Inflammatory macrophage treated with lipopolysaccharide for 1 hour (primary cell): ENCODE measurements around the gene RFX2.
"Not testable (repeated sequence)": the region's sequence is repeated elsewhere in the genome, so short reads cannot be mapped to it uniquely, and the experiment has no call there.

ENCODE experiments used
- DNase-seq, 2 donors: peaks; one replicate each; pipeline ENCODE4 v3.0.0-alpha.2; 2020 to 2022

The RFX2 gene

DNA sequence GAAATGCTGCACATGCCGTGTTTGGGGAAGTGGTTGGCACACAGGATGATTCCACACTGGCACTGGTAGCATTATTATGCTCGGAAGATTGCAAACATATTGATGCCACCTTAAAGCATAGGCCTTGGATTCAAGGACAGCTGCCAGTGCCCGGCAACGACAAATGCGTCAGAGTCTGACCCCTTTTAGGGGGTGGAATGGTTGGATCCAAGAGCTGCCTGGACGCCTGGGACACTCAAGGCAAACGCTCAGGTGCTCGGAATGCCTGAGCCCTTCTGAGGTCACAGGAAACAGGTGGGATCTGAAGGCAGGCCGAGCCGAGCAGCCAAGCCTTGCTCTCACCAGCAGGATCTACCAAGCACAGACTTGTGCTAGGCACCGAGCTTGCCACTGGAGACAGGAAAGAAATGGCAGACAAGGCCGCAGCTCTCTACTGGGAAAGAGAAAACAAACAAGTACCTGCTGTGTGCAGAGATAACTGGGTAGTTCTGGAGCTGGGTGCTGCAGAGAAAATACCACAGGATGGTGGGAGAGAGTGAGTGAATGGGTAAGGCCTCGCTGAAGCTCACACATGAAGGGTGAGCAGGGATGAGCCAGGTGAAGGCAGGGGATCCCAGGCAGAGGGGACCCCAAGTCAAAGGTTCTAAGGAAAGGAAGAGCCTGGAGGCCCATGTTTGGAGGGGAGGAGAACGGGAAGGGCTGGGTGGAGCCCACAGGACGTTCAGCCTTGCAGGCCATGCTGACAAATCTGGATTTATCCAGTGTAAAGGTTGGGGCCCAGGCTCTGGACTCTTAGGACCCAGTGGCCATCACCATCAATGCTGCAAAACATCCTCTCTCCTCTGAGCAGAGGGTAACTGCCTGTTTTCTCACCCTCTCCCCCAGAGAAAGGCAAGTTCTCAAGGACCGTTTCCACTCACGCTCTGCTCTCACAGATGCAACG is 141.6 kb downstream of the RFX2 start:
- DNase-seq: no peak

DNA sequence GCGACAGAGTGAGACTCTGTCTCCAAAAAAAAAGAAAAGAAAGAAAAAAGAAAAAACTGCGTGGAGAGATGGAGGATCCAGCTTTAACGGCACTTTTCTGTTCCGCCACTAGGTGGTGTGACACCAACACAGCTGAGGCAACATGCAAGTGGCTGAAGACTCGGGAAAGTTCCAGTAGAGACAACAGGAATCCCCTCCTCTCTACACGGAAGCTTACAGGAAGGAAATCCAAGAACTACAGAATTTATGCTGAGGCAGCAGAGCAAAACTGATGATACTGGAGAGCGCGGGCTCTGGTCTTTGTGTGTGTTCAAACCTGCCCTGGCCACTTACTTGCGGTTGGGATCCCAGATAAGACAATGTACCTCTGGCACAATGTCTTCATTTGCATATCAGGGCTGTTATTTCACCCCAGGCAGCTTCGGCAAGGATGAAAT is 142.3 kb downstream of the RFX2 start:
- peak; percentile 78 to 79 for DNase-seq

DNA sequence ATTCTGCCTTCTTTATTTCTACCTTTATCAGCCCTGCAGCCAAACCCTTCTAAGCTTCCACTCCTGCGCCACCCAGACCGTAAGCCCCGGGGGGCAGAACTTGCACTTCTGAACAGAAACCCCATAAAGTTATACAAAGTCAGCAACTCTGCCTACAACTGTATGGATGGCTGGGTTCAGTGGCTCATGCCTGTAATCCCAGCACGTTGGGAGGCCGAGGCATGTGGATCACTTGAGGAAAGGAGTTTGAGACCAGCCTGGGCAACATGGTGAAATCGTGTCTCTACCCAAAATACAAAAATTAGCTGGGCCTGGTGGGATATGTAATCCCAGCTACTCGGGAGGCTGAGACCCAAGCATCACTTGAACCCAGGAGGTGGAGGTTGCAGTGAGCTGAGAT is 142.7 kb downstream of the RFX2 start:
- DNase-seq: no peak

DNA sequence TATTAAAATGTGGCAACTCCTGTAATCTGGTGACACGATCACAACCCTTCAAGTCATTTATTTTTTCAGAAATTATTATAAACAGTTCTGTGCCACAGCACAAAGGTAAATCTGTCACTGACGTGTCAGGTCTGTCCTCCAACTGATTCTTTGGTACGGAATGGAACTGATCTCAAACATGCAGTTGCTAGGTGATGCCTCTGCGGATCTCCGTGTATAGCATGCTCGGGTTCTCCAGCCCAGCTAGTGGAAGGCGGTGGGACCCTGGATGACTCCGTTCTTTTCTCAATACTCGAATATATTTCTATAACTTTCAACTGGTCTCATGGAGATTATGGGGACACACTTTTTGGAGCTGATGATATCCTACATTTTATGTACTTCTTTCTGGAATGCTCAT is 143.4 kb downstream of the RFX2 start:
- no peak for DNase-seq

DNA sequence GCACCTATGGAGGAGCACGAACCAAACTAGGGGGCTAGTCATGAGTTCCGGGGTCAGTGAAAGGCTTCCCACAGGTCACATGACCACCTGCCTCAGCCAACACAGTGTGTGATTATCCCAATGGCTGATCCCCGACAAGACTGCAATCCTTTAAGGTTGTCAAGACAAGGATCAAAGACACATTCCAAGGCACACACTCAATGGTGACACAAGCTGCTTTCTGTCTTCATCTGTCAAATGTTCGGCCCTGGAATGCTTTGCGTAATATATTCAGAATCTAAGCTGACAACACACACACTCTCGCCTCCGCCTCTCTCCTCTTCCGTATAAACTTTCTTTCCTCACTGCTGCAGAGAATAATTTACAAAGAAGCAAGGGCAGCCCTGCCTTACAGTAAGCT is 144.1 kb downstream of the RFX2 start:
- DNase-seq: no peak

DNA sequence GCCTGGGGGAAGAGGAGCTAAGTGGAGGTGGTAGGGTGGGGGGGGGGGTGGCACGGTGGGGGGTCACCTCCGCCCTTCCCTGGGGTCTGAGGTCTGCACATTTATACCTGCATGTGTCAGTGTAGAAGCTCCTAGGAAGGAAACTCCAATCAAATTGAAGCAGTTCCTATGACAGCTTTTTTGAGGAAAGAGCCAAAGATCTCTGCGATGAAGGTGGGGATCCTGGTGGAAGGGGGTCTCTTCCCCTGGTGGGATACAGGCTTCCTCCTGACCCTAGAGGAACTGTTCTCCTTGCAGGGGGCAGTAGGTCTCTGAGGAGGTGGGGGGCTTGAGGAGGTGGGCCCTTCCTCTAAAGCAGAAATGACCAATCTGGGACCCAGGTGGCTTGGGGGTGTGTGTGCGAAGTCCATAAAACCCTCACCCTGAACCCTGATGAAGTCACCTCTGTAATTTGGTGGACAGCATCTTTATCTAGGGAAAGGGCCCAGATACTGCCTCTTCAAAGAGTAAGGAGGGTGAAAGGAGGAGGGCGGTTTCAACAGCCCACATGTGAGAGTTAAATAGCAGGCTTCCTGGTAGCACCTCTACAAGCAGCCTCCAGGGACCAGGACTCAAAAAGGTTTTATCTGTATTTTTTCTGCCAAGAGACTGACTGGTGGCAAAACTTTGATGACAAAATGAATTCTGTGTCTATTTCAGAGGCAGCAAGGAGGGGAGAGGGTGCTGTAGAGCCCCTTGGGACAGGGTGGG is 145.3 kb downstream of the RFX2 start:
- DNase-seq: no peak

DNA sequence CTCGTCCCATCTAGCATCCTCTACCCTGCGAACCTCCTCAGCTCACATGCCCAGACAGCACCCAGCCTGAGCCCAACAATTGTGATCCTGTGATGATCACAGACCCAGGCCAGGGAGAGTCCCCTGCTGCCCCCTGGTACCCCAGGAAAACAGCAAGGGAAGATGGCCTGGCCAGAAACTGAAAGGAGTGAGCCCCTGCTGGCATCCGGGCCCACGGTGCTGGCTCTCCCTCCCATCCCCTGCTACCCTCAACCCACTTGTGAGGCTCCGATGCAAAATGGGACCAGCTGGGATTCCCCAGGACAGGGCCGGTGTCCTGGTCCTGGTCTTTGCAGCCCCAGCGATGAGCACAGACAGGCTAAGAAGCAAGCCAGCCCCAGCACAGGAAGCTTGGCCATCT is 146.4 kb downstream of the RFX2 start:
- no peak for DNase-seq

DNA sequence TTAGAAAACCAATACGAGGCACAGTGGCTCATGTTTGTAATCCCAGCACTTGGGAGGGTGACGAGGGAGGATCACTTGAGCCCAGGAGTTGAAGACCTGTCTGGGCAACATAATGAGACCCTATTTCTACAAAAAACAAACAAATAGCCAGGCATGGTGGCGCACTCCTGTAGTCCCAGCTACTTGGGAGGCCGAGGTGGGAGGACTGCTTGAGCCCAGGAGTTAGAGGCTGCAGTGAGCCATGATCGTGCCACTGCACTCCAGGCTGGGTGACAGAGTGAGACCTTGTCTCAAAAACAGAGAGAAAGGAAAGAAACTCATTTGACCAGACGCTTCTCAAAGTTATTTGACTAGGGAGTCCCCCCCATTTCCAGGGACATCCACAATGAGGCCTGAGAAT is 147.0 kb downstream of the RFX2 start:
- not testable (repeated sequence) for DNase-seq

DNA sequence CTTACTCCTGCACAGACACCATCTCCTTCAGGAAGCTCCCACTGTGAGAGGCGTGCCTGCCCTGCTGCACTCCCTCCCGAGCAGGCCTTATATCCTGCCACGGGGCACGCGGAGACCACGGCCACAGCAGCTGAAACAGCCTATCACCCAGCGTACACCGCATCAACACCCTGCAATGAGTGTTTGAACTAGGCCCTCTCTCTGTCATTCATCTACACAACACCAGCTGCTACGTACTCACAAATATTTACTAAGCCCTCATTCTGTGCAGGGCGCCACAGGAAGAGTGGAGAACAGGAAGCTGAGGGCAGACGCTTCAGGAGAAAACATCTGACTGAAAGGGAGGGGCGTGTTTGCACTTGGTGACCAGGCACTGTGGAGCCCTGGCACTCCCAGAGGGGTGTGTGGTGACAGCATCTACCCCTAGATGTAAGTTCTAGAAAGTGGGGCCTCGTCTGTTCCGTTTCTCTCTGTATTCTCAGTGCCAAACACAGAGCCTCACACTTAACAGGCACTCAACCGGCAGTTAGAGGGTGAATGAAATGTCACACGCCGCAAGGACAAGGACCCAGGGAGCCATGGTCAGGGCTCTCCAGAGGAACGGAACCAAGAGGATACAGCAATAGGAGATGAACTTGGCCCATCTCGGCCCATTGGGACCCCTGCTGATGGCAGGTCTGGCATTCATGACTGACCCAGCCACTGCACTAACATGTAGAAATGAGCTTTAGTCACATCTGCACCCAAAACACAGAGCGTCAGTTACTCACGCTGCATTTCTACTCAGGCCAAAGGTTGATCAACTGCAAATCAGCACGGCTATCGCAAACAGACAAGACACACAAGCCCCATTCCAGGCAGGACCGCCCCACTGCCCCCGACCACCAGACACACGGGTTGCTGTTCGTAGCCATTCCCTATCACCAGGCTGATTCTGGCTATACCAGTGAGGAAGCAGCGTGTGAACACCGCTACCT is 148.0 kb downstream of the RFX2 start:
- peak; percentile 50 to 58 for DNase-seq

DNA sequence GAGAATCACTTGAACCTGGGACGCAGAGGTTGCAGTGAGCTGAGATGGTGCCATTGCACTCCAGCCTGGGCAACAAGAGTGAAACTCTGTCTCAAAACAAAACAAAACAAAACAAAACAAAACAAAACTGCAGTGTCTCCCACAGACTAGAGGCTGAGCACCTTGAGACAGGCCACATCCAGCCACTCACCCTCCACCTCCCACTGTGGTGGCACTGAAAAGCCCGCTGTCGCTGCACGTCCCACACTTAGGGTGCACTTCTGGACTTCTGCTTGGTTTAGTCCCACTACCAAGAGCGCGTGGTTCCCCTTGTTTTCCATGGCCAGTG is 148.7 kb downstream of the RFX2 start:
- DNase-seq: not testable (repeated sequence)

DNA sequence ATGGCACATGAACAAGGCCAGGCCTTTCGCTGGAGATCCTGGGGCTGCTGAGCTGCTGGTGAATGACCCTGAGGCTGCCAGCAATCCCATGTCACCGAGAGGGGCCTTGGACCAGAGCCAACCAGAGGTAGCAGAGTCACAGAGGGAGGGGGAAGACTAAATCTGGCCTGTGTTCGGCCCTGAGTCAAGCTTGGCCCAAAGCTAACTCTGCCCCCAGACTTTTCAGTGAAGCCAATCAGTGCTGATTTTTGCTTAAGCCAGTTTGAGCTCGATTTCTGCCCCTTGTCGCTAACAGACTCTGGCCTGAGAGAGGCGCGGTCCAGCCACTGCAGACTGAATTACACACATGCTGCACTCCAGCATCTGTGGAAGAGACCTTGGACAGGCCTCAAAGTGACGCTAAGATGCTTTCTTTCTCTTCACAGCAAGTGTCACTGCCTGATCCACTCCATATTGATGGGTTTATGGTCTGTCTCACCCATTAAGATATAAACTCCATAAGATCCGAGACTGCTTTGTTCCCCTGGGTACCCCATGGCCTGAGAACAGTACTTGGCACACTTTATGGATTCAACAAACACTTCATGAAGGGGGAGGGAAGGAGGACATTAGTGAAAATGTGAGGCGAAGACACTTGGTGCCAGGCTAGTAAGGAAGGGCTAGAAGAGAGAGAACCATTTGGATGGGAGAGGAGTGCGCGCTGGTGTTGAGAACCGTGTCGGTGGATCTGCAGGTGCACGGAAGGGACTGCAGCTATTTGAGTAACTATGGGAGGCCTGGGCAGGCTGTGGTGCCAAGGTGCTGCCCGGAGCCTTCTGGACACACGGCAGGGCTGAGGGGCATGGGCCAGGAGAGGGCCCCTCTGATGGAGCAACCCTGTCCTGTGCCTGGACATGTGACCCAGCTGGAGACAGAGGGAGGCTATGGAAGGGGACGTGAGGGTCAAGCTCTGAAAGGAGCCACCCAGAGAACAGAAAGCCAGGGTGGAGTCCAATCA is 150.0 kb downstream of the RFX2 start:
- DNase-seq: no peak

DNA sequence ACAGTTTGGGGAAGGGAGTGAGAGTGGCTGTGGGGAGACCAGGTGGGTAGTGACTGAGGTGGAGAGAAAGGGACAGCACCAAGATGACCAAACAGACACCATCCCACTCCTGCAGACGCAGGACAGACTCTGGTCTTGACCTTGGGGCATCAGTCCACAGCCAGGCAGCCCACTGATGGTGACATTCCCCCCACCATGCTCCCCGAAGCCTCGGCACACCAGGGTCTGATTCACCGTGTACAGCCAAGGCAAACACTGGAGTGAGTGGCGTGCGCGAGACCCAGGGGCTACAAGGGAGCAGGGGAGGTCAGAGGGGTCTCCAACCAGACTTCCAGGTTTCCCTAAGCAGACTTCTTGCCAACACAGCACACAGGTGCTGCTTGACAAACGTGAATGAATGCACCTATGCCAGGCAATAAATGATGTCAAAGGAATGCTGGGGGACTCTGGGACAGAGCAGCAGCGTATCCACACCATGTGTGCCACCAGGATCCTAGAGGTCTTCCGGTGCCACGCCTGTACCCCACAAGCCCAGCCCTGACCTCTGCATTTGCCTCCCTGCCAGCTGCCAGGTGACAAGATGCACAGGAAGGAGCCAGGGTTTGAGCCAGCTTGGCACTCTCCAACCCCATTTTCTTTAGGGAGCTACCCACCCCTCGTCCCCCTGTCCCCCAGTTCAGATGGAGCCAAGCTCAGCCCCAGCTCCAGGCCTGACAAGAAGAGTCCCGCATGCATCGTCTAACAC is 150.9 kb downstream of the RFX2 start:
- no peak for DNase-seq

DNA sequence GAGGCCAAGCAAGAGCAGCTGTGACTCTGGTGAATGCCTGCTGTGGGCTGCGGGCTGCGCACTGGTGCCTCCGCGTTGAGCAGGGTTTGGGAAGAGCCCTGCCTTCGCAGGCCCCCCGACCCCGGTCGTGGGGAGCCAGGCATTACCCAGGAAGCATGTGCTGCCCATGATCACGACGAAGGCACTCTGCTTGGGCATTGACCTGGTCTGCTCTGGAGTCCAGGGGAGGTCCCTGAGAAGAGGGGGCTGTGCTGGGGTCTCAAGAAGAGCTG is 151.5 kb downstream of the RFX2 start:
- DNase-seq: no peak

DNA sequence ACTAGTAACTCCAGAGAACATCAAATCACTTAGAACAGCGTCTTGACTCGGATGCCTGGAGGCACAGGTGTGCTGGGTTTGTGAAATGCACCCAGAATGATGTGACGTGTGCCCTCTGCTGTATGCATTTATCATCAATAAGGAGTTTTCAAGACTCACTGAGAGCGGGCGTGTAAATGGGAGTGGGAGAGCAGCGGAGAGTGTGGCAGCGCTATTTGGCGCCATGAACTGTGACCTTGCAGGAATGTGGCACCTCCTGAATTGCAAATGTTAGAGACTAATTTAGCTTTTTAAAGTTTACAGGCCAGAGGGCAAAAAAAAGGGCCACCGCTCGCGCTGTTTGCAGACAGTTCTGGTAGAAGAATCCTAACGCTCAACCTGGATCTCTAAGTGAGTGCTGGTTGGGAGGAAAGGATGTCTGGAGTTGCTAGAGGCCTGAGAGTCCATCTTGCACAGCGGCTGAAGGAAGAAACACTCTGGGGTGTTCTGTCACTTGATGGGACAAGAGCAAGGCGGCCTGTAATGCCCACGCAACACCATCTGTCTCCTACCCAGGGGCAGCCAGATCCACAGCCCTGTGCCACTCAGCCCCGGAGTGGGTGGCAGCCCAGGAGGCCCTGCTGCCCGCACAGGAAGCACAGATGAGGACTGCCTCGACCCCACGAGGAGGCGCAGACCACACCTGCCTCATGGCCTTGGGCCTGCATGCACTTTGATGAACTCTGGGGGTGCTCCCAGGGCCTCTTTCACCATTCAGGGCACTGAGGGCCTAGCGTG is 152.0 kb downstream of the RFX2 start:
- no peak for DNase-seq

DNA sequence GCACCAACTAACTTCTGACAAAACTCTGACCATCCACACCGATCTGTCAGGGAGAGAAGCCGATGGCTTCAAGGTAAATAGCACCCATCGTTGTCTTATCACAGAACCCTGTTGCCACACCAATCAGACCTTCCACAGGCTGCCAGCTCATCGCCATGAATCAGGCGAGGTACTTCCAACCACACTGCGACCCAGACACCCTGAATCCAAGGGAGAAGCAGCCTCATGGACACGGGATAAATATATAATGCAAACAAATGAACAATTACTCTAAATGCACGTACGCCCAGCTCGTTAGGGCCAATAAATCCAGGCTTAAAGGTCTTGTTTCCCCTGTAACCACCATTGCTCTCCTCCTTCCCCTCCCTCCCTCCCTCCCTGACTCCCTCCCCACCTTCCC is 153.1 kb downstream of the RFX2 start:
- DNase-seq: no peak

DNA sequence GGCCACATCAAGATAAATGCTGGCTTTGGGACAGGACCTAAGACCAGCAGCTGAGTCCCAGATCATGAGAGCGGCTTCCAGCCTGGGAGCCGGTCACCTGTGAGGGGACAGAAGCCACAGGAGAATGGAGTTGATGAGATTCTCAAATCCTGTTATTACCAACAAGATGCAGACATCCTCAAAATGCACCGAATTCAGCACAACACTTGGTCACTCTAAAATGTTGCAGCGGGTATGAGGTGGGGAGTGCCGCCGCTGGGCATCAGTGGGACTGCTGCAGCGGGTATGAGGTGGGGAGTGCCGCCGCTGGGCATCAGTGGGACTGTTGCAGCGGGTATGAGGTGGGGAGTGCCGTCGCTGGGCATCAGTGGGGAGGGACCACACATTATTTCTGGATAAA is 153.6 kb downstream of the RFX2 start:
- DNase-seq: no peak

DNA sequence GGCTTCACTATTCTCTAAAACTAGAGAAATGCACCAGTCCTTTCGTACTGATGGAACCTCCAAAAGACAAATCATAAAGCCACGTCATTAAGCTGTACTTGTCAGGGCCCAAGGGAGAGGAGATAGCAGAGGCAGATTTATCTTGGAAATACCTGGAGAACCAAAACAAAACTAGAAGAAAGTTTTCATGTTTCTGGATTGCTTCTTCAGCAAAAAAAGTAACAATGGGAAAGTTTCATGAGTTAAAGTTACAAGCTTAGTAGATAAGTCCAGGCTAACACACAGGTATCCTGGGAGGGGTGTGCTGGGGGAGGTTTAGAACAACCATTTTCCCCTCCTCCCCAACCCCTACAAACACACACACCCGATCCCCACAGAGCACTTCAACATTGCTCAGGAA is 154.0 kb downstream of the RFX2 start:
- DNase-seq: no peak

DNA sequence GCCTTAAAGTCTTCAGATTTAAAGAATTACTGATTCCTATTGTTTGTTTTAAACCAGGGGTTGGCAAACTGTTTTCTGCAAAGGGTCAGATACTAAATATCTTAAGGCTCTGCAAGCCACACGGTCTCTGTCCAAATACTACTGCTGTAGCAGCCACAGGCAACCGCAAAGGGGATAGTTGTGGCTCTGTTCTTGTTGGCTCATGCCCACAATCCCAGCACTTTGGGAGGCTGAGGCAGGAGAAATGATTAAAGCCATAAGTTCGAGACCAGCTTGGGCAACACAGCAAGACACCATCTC is 154.7 kb downstream of the RFX2 start:
- no peak for DNase-seq

DNA sequence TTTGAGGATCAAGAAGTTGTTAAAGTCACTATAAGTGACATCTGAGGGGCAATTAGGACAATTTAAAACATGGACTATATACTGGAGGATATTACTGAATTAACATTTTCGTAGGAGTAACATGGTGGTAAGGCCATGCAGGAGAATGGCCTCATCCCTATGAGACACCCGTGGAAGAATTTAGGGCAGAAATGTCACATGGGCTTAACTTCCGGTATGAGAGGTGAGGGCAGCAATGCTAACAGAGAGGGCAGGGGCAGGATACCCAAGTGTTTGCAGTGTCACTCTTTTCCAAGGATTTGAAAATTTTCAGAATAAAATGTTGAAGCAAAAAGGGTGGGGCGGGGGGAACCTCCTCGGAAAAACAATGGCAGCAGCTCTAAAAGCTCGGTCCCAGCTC is 156.0 kb downstream of the RFX2 start:
- no peak for DNase-seq

DNA sequence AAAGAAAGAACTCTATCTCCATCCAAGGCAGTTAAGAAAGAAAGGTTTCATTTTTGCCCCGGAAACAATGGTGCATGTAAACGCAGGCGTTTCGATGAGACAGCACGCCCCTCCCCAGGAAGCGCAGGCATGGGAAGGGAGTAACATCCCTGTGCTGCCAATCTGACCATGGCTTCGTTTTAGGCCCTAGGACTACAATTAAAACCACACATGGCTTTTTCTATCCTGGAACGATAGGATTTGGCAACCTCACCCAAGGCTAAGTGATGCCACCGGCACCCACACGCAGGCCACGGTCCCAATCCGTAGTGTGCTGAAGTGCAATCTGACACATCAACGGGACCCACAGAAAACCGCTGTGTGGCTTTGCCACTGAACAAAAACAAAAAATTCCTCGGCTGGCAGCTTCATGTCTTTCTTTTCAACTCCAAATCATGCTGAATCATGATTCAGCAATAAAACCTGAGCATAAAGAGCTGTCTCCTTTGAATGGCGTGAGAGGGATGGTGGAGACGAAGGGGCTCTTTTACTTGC is 156.6 kb downstream of the RFX2 start:
- DNase-seq: peak; percentile 30 to 42
